H9 (cell line): Measurements from ENCODE around the gene RHOU. TPM values are rescaled to one million over a fixed set of nuclear protein-coding genes. Genes with fewer than 3 reads are reported as not detected.

ENCODE experiments used
- DNase-seq: peaks from one replicate; pipeline ENCODE4 v3.0.0-alpha.2; 2017
- H2AFZ ChIP-seq: one replicate; pipeline ENCODE4 v1.6.1; 2013; ENCODE audit warnings: mild to moderate bottlenecking, low read length, control low read depth, moderate library complexity
- H2AK5ac ChIP-seq: 2 replicates; pipeline ENCODE4 v1.6.1; 2013; ENCODE audit warnings: low read length, control low read depth, mixed read lengths; ENCODE audit not compliant: insufficient read length
- H2BK120ac ChIP-seq: one replicate; pipeline ENCODE4 v1.6.1; 2013; ENCODE audit warnings: low read depth, mild to moderate bottlenecking, low read length, control low read depth, inconsistent platforms; ENCODE audit not compliant: poor library complexity, severe bottlenecking
- H2BK12ac ChIP-seq: 2 replicates; pipeline ENCODE4 v1.6.1; 2013; ENCODE audit warnings: low read length, control low read depth, mixed read lengths, low read depth; ENCODE audit not compliant: insufficient read length
- H2BK15ac ChIP-seq: 2 replicates; pipeline ENCODE4 v1.6.1; 2013; ENCODE audit warnings: low read depth, low read length, control low read depth
- H2BK20ac ChIP-seq: one replicate; pipeline ENCODE4 v1.6.1; 2013; ENCODE audit warnings: low read depth, mild to moderate bottlenecking, low read length, control low read depth, inconsistent platforms; ENCODE audit not compliant: poor library complexity, severe bottlenecking
- H2BK5ac ChIP-seq: 2 replicates; pipeline ENCODE4 v1.6.1; 2013; ENCODE audit warnings: low read length, control low read depth, mixed read lengths; ENCODE audit not compliant: insufficient read length
- H3K14ac ChIP-seq: 2 replicates; pipeline ENCODE4 v1.6.1; 2013; ENCODE audit warnings: low read length, control low read depth; ENCODE audit not compliant: insufficient read depth
- H3K18ac ChIP-seq: 2 replicates; pipeline ENCODE4 v1.6.1; 2013; ENCODE audit warnings: low read depth, mild to moderate bottlenecking, mixed read lengths, low read length, control low read depth; ENCODE audit not compliant: insufficient read length
- H3K23ac ChIP-seq: 2 replicates; pipeline ENCODE4 v1.6.1; 2013; ENCODE audit warnings: low read length, control low read depth, mixed read lengths, low read depth; ENCODE audit not compliant: insufficient read length
- H3K23me2 ChIP-seq: 2 replicates; pipeline ENCODE4 v1.6.1; 2013; ENCODE audit warnings: low read depth, mild to moderate bottlenecking, mixed read lengths, low read length, control low read depth; ENCODE audit not compliant: insufficient read length, poor library complexity, severe bottlenecking
- H3K27ac ChIP-seq: 2 replicates; pipeline ENCODE4 v1.5.1; 2013; ENCODE audit warnings: low read length, control low read depth, mixed read lengths, low read depth; ENCODE audit not compliant: insufficient read length
- H3K27me3 ChIP-seq: 2 replicates; pipeline ENCODE4 v1.6.1; 2013; ENCODE audit warnings: low read length, control low read depth, inconsistent platforms; ENCODE audit not compliant: insufficient read depth
- H3K4ac ChIP-seq: 2 replicates; pipeline ENCODE4 v1.6.1; 2013; ENCODE audit warnings: low read depth, mild to moderate bottlenecking, control low read depth, inconsistent platforms, low read length, moderate library complexity
- H3K4me1 ChIP-seq: 2 replicates; pipeline ENCODE4 v1.6.1; 2013; ENCODE audit warnings: low read length, control low read depth, inconsistent platforms; ENCODE audit not compliant: insufficient read depth
- H3K4me2 ChIP-seq: 2 replicates; pipeline ENCODE4 v1.6.1; 2013; ENCODE audit warnings: low read length, control low read depth, mixed read lengths; ENCODE audit not compliant: insufficient read length, insufficient read depth
- H3K56ac ChIP-seq: 2 replicates; pipeline ENCODE4 v1.6.1; 2013; ENCODE audit warnings: low read depth, mild to moderate bottlenecking, mixed read lengths, low read length, control low read depth; ENCODE audit not compliant: insufficient read length
- H3K79me1 ChIP-seq: 2 replicates; pipeline ENCODE4 v1.6.1; 2013; ENCODE audit warnings: low read depth, mild to moderate bottlenecking, moderate library complexity, low read length, control low read depth, inconsistent platforms; ENCODE audit not compliant: insufficient read depth, poor library complexity, severe bottlenecking
- H3K79me2 ChIP-seq: 2 replicates; pipeline ENCODE4 v1.6.1; 2013; ENCODE audit warnings: low read length, control low read depth, inconsistent platforms; ENCODE audit not compliant: insufficient read depth
- H3K9ac ChIP-seq: 2 replicates; pipeline ENCODE4 v1.6.1; 2013; ENCODE audit warnings: low read length, control low read depth, mixed read lengths; ENCODE audit not compliant: insufficient read length; ENCODE audit errors: extremely low read depth
- H3K9me3 ChIP-seq: one replicate; pipeline ENCODE4 v1.6.1; 2013; ENCODE audit warnings: low read depth, low read length, inconsistent platforms; ENCODE audit not compliant: control insufficient read depth
- H3T11ph ChIP-seq: one replicate; pipeline ENCODE4 v1.6.1; 2013; ENCODE audit warnings: mild to moderate bottlenecking, low read length, control low read depth, inconsistent platforms
- H4K20me1 ChIP-seq: one replicate; pipeline ENCODE4 v1.6.1; 2013; ENCODE audit not compliant: control insufficient read depth, insufficient read length, insufficient read depth
- H4K5ac ChIP-seq: 2 replicates; pipeline ENCODE4 v1.6.1; 2013; ENCODE audit warnings: low read depth, mild to moderate bottlenecking, mixed read lengths, low read length, control low read depth; ENCODE audit not compliant: insufficient read length
- H4K8ac ChIP-seq: replicated peaks from 2 replicates; pipeline ENCODE4 v1.6.1; 2013; ENCODE audit warnings: low read length, control low read depth, mixed read lengths, low read depth; ENCODE audit not compliant: insufficient read length
- H4K91ac ChIP-seq: 2 replicates; pipeline ENCODE4 v1.6.1; 2013; ENCODE audit warnings: low read depth, mild to moderate bottlenecking, moderate library complexity, mixed read lengths, low read length, control low read depth; ENCODE audit not compliant: insufficient read length
- H3K27ac Mint-ChIP-seq, 3 experiments: 2 replicates in 2 of 3; 3 replicates in 1 of 3; pipeline ENCODE4 v1.8.0; 2020 to 2021; ENCODE audit warnings: mixed read lengths in 3 of 3, mild to moderate bottlenecking in 1 of 3, moderate library complexity in 1 of 3
- H3K27me3 Mint-ChIP-seq: 2 replicates; pipeline ENCODE4 v1.8.0; 2021; ENCODE audit warnings: low read depth, mild to moderate bottlenecking, moderate library complexity, mixed read lengths
- H3K36me3 Mint-ChIP-seq, 3 experiments: 2 replicates in 2 of 3; 3 replicates in 1 of 3; pipeline ENCODE4 v1.8.0; 2020 to 2021; ENCODE audit warnings: low read depth in 3 of 3, mixed read lengths in 3 of 3; ENCODE audit not compliant: insufficient read depth in 1 of 3
- H3K4me1 Mint-ChIP-seq, 2 experiments: 2 replicates each; pipeline ENCODE4 v1.8.0; 2020; ENCODE audit warnings: mixed read lengths in 2 of 2
- H3K4me3 Mint-ChIP-seq, 2 experiments: 2 replicates in 1 of 2; 3 replicates in 1 of 2; pipeline ENCODE4 v1.8.0; 2020 to 2021; ENCODE audit warnings: mild to moderate bottlenecking in 2 of 2, mixed read lengths in 2 of 2, moderate library complexity in 1 of 2
- H3K9me3 Mint-ChIP-seq, 2 experiments: 2 replicates in 1 of 2; 3 replicates in 1 of 2; pipeline ENCODE4 v1.8.0; 2020; ENCODE audit warnings: mild to moderate bottlenecking in 2 of 2, mixed read lengths in 2 of 2, moderate library complexity in 1 of 2
- WGBS: extraction: QIAGEN DNeasy Blood & Tissue Kit; methylation state at CpG from one replicate; pipeline ENCODE4 v1.1.7; 2013; ENCODE audit warnings: missing lambda C conversion rate, low lambda C conversion rate, mixed read lengths; ENCODE audit not compliant: insufficient read length; ENCODE audit errors: extremely low coverage; 5-methylcytosine and 5-hydroxymethylcytosine counted together
- total RNA-seq: library from RNA; stranded (reverse); gene quantifications from 2 replicates; pipeline ENCODE4 v1.2.1, GENCODE V29; 2021
- TF ChIP-seq, protein P1 (sequence below): fragments of 200-600 bp; sonication (generic); conservative IDR thresholded peaks from 3 replicates; pipeline ENCODE4 v1.8.0; 2021; ENCODE audit warnings: antibody characterized with exemption, mild to moderate bottlenecking

Gene RHOU
- total RNA-seq, 1 experiment from 2014 or later: 3.9 TPM

- H3K4me2 ChIP-seq: no peak overlapping the region
- DNase-seq: no peak
- no peak overlapping the region for H2BK5ac ChIP-seq
- no peak overlapping the region for H3K4ac ChIP-seq
- Mint-ChIP-seq H3K27me3 (peaks cover 24% of the 10 kb centered on the region), H3K36me3 (no peaks in the 10 kb centered on the region), H3K9me3 (peaks cover 5 to 13% of the 10 kb centered on the region in 2 experiments; a peak in 4 of 5 replicates), H3K4me1 (peaks cover 9% of the 10 kb centered on the region in 2 experiments), H3K27ac (no peak overlapping the region), H3K4me3 (no peak overlapping the region)
- no peaks in the 10 kb centered on the region for H3K79me1 ChIP-seq
- no peaks in the 10 kb centered on the region for H3K9me3 ChIP-seq
- H2BK12ac ChIP-seq: no peak overlapping the region
- no peak overlapping the region for H3K27ac ChIP-seq
- H2AK5ac ChIP-seq: no peak overlapping the region
- H3K23ac ChIP-seq: no peak overlapping the region
- no CpG with 5 or more reads among the region's 5 CpGs for WGBS
- H3K9ac ChIP-seq: no peak overlapping the region
- no peak overlapping the region for H3T11ph ChIP-seq
- no peak overlapping the region for H2BK20ac ChIP-seq
- H3K4me1 ChIP-seq: no peaks in the 10 kb centered on the region
- no peak overlapping the region for H4K8ac ChIP-seq
- H2AFZ ChIP-seq: no peak overlapping the region
- H3K27me3 ChIP-seq: no peaks in the 10 kb centered on the region
- no peak overlapping the region for H2BK120ac ChIP-seq
- no peak overlapping the region for H4K91ac ChIP-seq
- H3K79me2 ChIP-seq: no peaks in the 10 kb centered on the region
- no peak overlapping the region for H3K14ac ChIP-seq
- no peak overlapping the region for H3K18ac ChIP-seq
- H2BK15ac ChIP-seq: no peak overlapping the region
- no peak overlapping the region for H3K56ac ChIP-seq
- TF ChIP-seq, protein P1, sequence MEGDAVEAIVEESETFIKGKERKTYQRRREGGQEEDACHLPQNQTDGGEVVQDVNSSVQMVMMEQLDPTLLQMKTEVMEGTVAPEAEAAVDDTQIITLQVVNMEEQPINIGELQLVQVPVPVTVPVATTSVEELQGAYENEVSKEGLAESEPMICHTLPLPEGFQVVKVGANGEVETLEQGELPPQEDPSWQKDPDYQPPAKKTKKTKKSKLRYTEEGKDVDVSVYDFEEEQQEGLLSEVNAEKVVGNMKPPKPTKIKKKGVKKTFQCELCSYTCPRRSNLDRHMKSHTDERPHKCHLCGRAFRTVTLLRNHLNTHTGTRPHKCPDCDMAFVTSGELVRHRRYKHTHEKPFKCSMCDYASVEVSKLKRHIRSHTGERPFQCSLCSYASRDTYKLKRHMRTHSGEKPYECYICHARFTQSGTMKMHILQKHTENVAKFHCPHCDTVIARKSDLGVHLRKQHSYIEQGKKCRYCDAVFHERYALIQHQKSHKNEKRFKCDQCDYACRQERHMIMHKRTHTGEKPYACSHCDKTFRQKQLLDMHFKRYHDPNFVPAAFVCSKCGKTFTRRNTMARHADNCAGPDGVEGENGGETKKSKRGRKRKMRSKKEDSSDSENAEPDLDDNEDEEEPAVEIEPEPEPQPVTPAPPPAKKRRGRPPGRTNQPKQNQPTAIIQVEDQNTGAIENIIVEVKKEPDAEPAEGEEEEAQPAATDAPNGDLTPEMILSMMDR: no peak
- no peaks in the 10 kb centered on the region for H3K23me2 ChIP-seq
- H4K5ac ChIP-seq: no peak overlapping the region
- H4K20me1 ChIP-seq: no peaks in the 10 kb centered on the region
Observed at GRCh38 chr1:228752675-228753265, 17.5 kb downstream of the RHOU start.
